ENCODE data around the gene AMOTL1. TPM values are rescaled to one million over a fixed set of nuclear protein-coding genes. Genes with fewer than 3 reads are reported as not detected.

The AMOTL1 gene
- total and polyA plus RNA-seq, 7 donors, result 0.69 to 161 (median 96.3) TPM

- TF ChIP-seq POLR2AphosphoS5 (IDR thresholded peaks at IDR 0.05) (no peak), POLR2A (IDR thresholded peaks at IDR 0.05) (no peak), EP300 (IDR thresholded peaks at IDR 0.05) (no peak), CTCF (IDR thresholded peaks at IDR 0.05) (no peak)
- intact Hi-C loops (cut with DNase I), result no loop called here
- peaks cover 0 to 51% (median 41%) of the 10 kb centered on the region in 4 donors for H3K4me1 ChIP-seq
- no peaks in the 10 kb centered on the region for H3K36me3 ChIP-seq
- no peak for DNase-seq
- H3K4me3 ChIP-seq, result no peak overlapping the region
- peak overlapping the region in 2 of 4 donors; percentile 80 to 83 for H3K27ac ChIP-seq
- WGBS, 2 donors, result 92 to 94% methylated on average over 1 of the region's 1 CpG
- H3K9me3 ChIP-seq, result no peaks in the 10 kb centered on the region
- H3K27me3 ChIP-seq, result no peaks in the 10 kb centered on the region
Observed at GRCh38 chr11:94738746-94739145, 29.4 kb upstream of the AMOTL1 start.

- intact Hi-C loops (cut with DNase I), result no loop called here
- peak overlapping the region; percentile 76 to 83 (median 80) for H3K27ac ChIP-seq
- no peak for DNase-seq
Observed at GRCh38 chr11:94739331-94739730, 28.8 kb upstream of the AMOTL1 start.

GRCh38 chr11:94740083-94741021, 27.8 kb upstream of the AMOTL1 start:
- H3K4me1 ChIP-seq, result peaks cover 0 to 51% (median 41%) of the 10 kb centered on the region in 4 donors
- peak; percentile 85 for DNase-seq
- intact Hi-C loops (cut with DNase I), result loop anchor here (1.0 to 5.0 kb wide), 5 partner anchors 28 to 157 kb away; partner anchors contain the start of gene AMOTL1
- 2 to 4% methylated on average over 82 of the region's 82 CpGs for WGBS, 2 donors
- H3K9me3 ChIP-seq, result no peaks in the 10 kb centered on the region
- peak overlapping the region; percentile 76 to 83 (median 80) for H3K27ac ChIP-seq
- H3K27me3 ChIP-seq, result no peaks in the 10 kb centered on the region
- TF ChIP-seq CTCF (IDR thresholded peaks at IDR 0.05) (no peak), POLR2AphosphoS5 (IDR thresholded peaks at IDR 0.05) (peak in 1 of 4 donors; percentile 13)
- H3K4me3 ChIP-seq, result peak overlapping the region; percentile 51 to 70 (median 58)
- no peaks in the 10 kb centered on the region for H3K36me3 ChIP-seq

More at GRCh38 chr11:94739331-94739730, 28.8 kb upstream of the AMOTL1 start:
- TF ChIP-seq POLR2A (IDR thresholded peaks at IDR 0.05) (no peak), POLR2AphosphoS5 (IDR thresholded peaks at IDR 0.05) (no peak), EP300 (IDR thresholded peaks at IDR 0.05) (no peak), CTCF (IDR thresholded peaks at IDR 0.05) (no peak)
- Histone ChIP-seq H3K36me3 (no peaks in the 10 kb centered on the region), H3K4me3 (no peak overlapping the region), H3K27me3 (no peaks in the 10 kb centered on the region), H3K4me1 (peaks cover 0 to 51% (median 41%) of the 10 kb centered on the region in 4 donors), H3K9me3 (no peaks in the 10 kb centered on the region)
- 61 to 74% methylated on average over 2 of the region's 2 CpGs for WGBS, 2 donors

- no peak for TF ChIP-seq POLR2A (IDR thresholded peaks at IDR 0.05)
- TF ChIP-seq EP300 (IDR thresholded peaks at IDR 0.05), result no peak
- peak; percentile 36 to 58 (median 56) for TF ChIP-seq CTCF (IDR thresholded peaks at IDR 0.05)
- peak in 1 of 4 donors; percentile 5 for TF ChIP-seq POLR2AphosphoS5 (IDR thresholded peaks at IDR 0.05)
- Histone ChIP-seq H3K9me3 (no peaks in the 10 kb centered on the region), H3K36me3 (no peaks in the 10 kb centered on the region), H3K4me3 (peak overlapping the region; percentile 51 to 70 (median 58)), H3K4me1 (peaks cover 0 to 48% (median 39%) of the 10 kb centered on the region in 4 donors), H3K27ac (peak overlapping the region; percentile 76 to 83 (median 80)), H3K27me3 (no peaks in the 10 kb centered on the region)
- intact Hi-C loops (cut with DNase I), result loop anchor here (1.0 to 5.0 kb wide), 5 partner anchors 28 to 156 kb away; partner anchors contain the start of gene AMOTL1
- DNase-seq, result peak; percentile 74
- 1 to 4% methylated on average over 35 of the region's 35 CpGs for WGBS, 2 donors
Observed at GRCh38 chr11:94741022-94741679, 27.0 kb upstream of the AMOTL1 start.

Data from sigmoid colon (tissue), 7 donors.